GM06990 (cell line): ENCODE measurements around the gene TUSC2.

ENCODE experiments used
- DNase-seq: peaks from one replicate; pipeline ENCODE4 v3.0.0-alpha.2; 2011; ENCODE audit not compliant: insufficient read length; ENCODE audit errors: extremely low read depth
- H3K27me3 ChIP-seq: replicated peaks from 2 replicates; pipeline ENCODE4 v1.6.0; 2011; ENCODE audit warnings: low read length; ENCODE audit not compliant: control insufficient read depth, insufficient read depth
- H3K36me3 ChIP-seq: 2 replicates; pipeline ENCODE4 v1.5.1; 2011; ENCODE audit warnings: low read length; ENCODE audit not compliant: control insufficient read depth, insufficient read depth
- H3K4me3 ChIP-seq: replicated peaks from 2 replicates; pipeline ENCODE4 v1.5.1; 2011; ENCODE audit warnings: low read depth, mild to moderate bottlenecking, control low read depth, low read length
- CTCF ChIP-seq: IDR thresholded peaks from 2 replicates; pipeline ENCODE4 v1.5.1; 2011; ENCODE audit warnings: low read length, control low read depth, mild to moderate bottlenecking, inconsistent platforms; ENCODE audit not compliant: insufficient read depth, poor library complexity, severe bottlenecking

Gene TUSC2

GRCh38 chr3:50275141-50275995, 52.7 kb downstream of the TUSC2 start:
- no peak overlapping the region for H3K4me3 ChIP-seq
- TF ChIP-seq CTCF, result no peak

More at GRCh38 chr3:50275141-50275995, 52.7 kb downstream of the TUSC2 start:
- Histone ChIP-seq H3K36me3 (no peaks in the 10 kb centered on the region), H3K27me3 (no peaks in the 10 kb centered on the region; the same call in 1 of the 2 replicates)
- DNase-seq, result no peak
